HCT116 (cell line): ENCODE measurements around the gene FAM120A. TPM values are rescaled to one million over a fixed set of nuclear protein-coding genes. Genes with fewer than 3 reads are reported as not detected.

ENCODE experiments used
- ATAC-seq: fragments of 200-7000 bp; cut with Tn5 transposase; 2 replicates; pipeline ENCODE4 v1.9.1; 2020; ENCODE audit warnings: mild to moderate bottlenecking, moderate library complexity
- BruUV-seq: library from RNA; stranded (reverse); fragments of 400-500 nt; replicated peaks from 2 replicates; lab custom pipeline; 2021; lab: Mats Ljungman, UMichigan
- CTCF ChIA-PET: fragments of 300-600 bp; sonication (Branson Sonifier 250); formaldehyde crosslinking; loops from one replicate; lab custom pipeline; 2021; ENCODE audit warnings: antibody characterized with exemption; lab: Charles Lee
- POLR2A ChIA-PET: fragments of 300-600, 350-600 bp; sonication (Branson Sonifier 250); formaldehyde crosslinking; loops from one replicate; lab custom pipeline; 2021; ENCODE audit warnings: antibody characterized with exemption; lab: Charles Lee
- RAD21 ChIA-PET, 2 experiments: fragments of 300-600 bp; sonication (Branson Sonifier 250); formaldehyde crosslinking; loops; one replicate each; lab custom pipeline; 2023; ENCODE audit warnings: low total read pairs in 2 of 2; ENCODE audit not compliant: uncharacterized antibody in 2 of 2, unreplicated experiment in 2 of 2, low non-redundant PET in 1 of 2; lab: Charles Lee
- DNase-seq: peaks from one replicate; pipeline ENCODE4 v3.0.0-alpha.2; 2010; ENCODE audit warnings: low read depth, low spot score
- H2AFZ ChIP-seq: fragments of 200-600 bp; shearing (Covaris generic), sonication (generic); 2 replicates; pipeline ENCODE4 v1.6.1; 2017; ENCODE audit warnings: low read depth, mixed run types, mixed read lengths, antibody characterized with exemption, low read length; ENCODE audit not compliant: poor library complexity, severe bottlenecking
- H3K27ac ChIP-seq: 2 replicates; pipeline ENCODE4 v1.5.1; 2012; ENCODE audit warnings: low read depth, low read length
- H3K27me3 ChIP-seq: fragments of 200-600 bp; sonication (generic); 2 replicates; pipeline ENCODE4 v1.6.1; 2016; ENCODE audit warnings: mixed run types, low read length, mixed read lengths; ENCODE audit not compliant: insufficient read depth
- H3K36me3 ChIP-seq, 2 experiments: fragments of 200-500 bp in 1 of 2; fragments of 200-600 bp in 1 of 2; sonication (Bioruptor generic) in 1 of 2; sonication (generic) in 1 of 2; 2 replicates each; pipeline versions ENCODE4 v1.5.1 to v1.6.1; 2014 to 2016; ENCODE audit warnings: low read length in 2 of 2, inconsistent platforms in 1 of 2, mixed read lengths in 1 of 2, mixed run types in 1 of 2; ENCODE audit not compliant: insufficient read depth in 2 of 2, control insufficient read depth in 1 of 2
- H3K4me1 ChIP-seq, 2 experiments: fragments of 200-600 bp in 1 of 2; sonication (generic) in 1 of 2; 2 replicates each; pipeline versions ENCODE4 v1.5.1 to v1.6.1; 2012 to 2017; ENCODE audit warnings: low read length in 2 of 2, inconsistent platforms in 1 of 2, mild to moderate bottlenecking in 1 of 2, mixed read lengths in 1 of 2, mixed run types in 1 of 2, moderate library complexity in 1 of 2; ENCODE audit not compliant: insufficient read depth in 2 of 2, control insufficient read depth in 1 of 2
- H3K4me2 ChIP-seq: fragments of 200-600 bp; sonication (generic); 2 replicates; pipeline ENCODE4 v1.6.1; 2017; ENCODE audit warnings: mixed run types, low read length, mixed read lengths
- H3K4me3 ChIP-seq, 2 experiments: fragments of 200-600 bp in 1 of 2; sonication (generic) in 1 of 2; replicated peaks in 1 of 2; 2 replicates each; pipeline ENCODE4 v1.5.1; 2011 to 2016; ENCODE audit warnings: low read length in 2 of 2, control low read depth in 1 of 2, low read depth in 1 of 2, mild to moderate bottlenecking in 1 of 2, mixed read lengths in 1 of 2, mixed run types in 1 of 2
- H3K79me2 ChIP-seq: fragments of 200-600 bp; sonication (generic); 2 replicates; pipeline ENCODE4 v1.6.1; 2017; ENCODE audit warnings: mild to moderate bottlenecking, mixed run types, low read length, moderate library complexity, mixed read lengths; ENCODE audit not compliant: insufficient read depth
- H3K9ac ChIP-seq: fragments of 200-600 bp; sonication (generic); 2 replicates; pipeline ENCODE4 v1.6.1; 2016; ENCODE audit warnings: low read length, mixed read lengths
- H3K9me2 ChIP-seq: fragments of 200-600 bp; sonication (generic), shearing (Covaris generic); 2 replicates; pipeline ENCODE4 v1.6.1; 2017; ENCODE audit warnings: mixed run types, mild to moderate bottlenecking, moderate library complexity; ENCODE audit not compliant: insufficient read depth
- H3K9me3 ChIP-seq, 2 experiments: fragments of 200-500 bp in 1 of 2; fragments of 200-600 bp in 1 of 2; sonication (Bioruptor generic) in 1 of 2; sonication (generic) in 1 of 2; 2 replicates each; pipeline ENCODE4 v1.6.1; 2014 to 2017; ENCODE audit warnings: low read length in 2 of 2, mixed read lengths in 2 of 2, inconsistent platforms in 1 of 2, low read depth in 1 of 2, mild to moderate bottlenecking in 1 of 2, mixed run types in 1 of 2, moderate library complexity in 1 of 2; ENCODE audit not compliant: control insufficient read depth in 1 of 2, insufficient read depth in 1 of 2
- H4K20me1 ChIP-seq: fragments of 200-600 bp; sonication (generic), shearing (Covaris generic); 2 replicates; pipeline ENCODE4 v1.6.1; 2017; ENCODE audit warnings: mixed run types, mild to moderate bottlenecking, moderate library complexity; ENCODE audit not compliant: insufficient read depth
- FOSL1 ChIP-seq: IDR thresholded peaks from 2 replicates; pipeline ENCODE4 v1.6.1; 2012; ENCODE audit warnings: low read depth
- ZNF274 ChIP-seq: fragments of 200-500 bp; sonication (Bioruptor generic); IDR thresholded peaks from 2 replicates; pipeline ENCODE4 v1.6.1; 2014; ENCODE audit warnings: mild to moderate bottlenecking, low read depth, low read length, inconsistent platforms
- intact Hi-C: fragments of 100-400 bp; cut with micrococcal nuclease; formaldehyde crosslinking; loops from 2 replicates; pipeline ENCODE4 v1.10.0; 2022
- total RNA-seq: library from RNA; stranded (reverse); gene quantifications from one replicate; pipeline ENCODE4 v1.2.1, GENCODE V29; 2021; ENCODE audit not compliant: unreplicated experiment
- TF ChIP-seq, protein P1 (sequence below), 3 experiments: fragments of 200-600 bp in 1 of 3; sonication (generic) in 1 of 3; IDR thresholded peaks in 2 of 3; conservative IDR thresholded peaks in 1 of 3; 2 replicates each; pipeline ENCODE4 v1.5.1; 2012 to 2017; ENCODE audit warnings: low read depth in 2 of 3, low read length in 2 of 3, antibody characterized with exemption in 1 of 3, borderline replicate concordance in 1 of 3, control low read depth in 1 of 3, mild to moderate bottlenecking in 1 of 3, mixed read lengths in 1 of 3, mixed run types in 1 of 3, moderate library complexity in 1 of 3; ENCODE audit not compliant: insufficient read depth in 1 of 3
- TF ChIP-seq, protein P2 (sequence below): IDR thresholded peaks from 2 replicates; pipeline ENCODE4 v1.6.1; 2012

The FAM120A gene
- total RNA-seq, 1 experiment from 2014 or later, result 122 TPM

DNA sequence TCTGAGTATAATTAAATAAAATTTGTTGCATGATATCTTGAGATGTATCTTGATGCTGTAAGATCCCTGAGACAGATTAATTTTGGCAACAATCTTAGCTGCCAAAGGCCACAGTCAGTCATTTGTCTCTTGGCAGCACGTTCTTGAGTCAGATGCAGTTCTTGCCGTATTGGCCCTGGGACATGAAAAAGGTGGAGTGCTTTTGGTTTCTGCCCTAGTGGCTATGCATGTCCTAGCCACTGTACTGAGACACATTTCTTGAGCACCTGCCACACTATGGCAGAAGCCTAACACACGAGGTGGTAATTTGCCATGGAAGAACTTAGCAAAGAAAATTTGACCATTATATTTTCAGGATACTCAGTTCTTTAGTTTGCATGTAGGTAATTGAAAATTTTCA lies 79.9 kb downstream of the FAM120A start:
- BruUV-seq, result no TSS peak
- Histone ChIP-seq H3K36me3 (peaks cover 30 to 48% of the 10 kb centered on the region in 2 experiments; a peak in 2 of 4 replicates), H2AFZ (no peak overlapping the region), H3K9me3 (no peaks in the 10 kb centered on the region), H3K27me3 (no peaks in the 10 kb centered on the region), H3K4me3 (no peak overlapping the region), H3K9me2 (no peaks in the 10 kb centered on the region), H3K4me2 (no peak overlapping the region), H3K4me1 (no peaks in the 10 kb centered on the region), H3K9ac (no peak overlapping the region), H3K27ac (no peak overlapping the region), H4K20me1 (no peaks in the 10 kb centered on the region), H3K79me2 (peaks cover 20% of the 10 kb centered on the region; the same call in 1 of the 2 replicates)
- ATAC-seq (peak; percentile 63; the same call in 1 of the 2 replicates), DNase-seq (no peak)
- ChIA-PET CTCF (no interaction called here), RAD21 (no interaction called here), POLR2A (no interaction called here)
- intact Hi-C loops, result no loop called here
- TF ChIP-seq, protein P1, sequence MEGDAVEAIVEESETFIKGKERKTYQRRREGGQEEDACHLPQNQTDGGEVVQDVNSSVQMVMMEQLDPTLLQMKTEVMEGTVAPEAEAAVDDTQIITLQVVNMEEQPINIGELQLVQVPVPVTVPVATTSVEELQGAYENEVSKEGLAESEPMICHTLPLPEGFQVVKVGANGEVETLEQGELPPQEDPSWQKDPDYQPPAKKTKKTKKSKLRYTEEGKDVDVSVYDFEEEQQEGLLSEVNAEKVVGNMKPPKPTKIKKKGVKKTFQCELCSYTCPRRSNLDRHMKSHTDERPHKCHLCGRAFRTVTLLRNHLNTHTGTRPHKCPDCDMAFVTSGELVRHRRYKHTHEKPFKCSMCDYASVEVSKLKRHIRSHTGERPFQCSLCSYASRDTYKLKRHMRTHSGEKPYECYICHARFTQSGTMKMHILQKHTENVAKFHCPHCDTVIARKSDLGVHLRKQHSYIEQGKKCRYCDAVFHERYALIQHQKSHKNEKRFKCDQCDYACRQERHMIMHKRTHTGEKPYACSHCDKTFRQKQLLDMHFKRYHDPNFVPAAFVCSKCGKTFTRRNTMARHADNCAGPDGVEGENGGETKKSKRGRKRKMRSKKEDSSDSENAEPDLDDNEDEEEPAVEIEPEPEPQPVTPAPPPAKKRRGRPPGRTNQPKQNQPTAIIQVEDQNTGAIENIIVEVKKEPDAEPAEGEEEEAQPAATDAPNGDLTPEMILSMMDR (IDR thresholded peaks at IDR 0.05 in 2 of 3, conservative IDR thresholded peaks at IDR 0.05 in 1 of 3; ENCODE audit: borderline replicate concordance in 1 of 3, insufficient read depth in 1 of 3, low read depth in 2 of 3, low read length in 2 of 3), result peak in 2 of 3 experiments; percentile 15 to 30; a peak in 2 of 6 replicates
- TF ChIP-seq, protein P2, sequence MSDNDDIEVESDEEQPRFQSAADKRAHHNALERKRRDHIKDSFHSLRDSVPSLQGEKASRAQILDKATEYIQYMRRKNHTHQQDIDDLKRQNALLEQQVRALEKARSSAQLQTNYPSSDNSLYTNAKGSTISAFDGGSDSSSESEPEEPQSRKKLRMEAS, result no peak

DNA sequence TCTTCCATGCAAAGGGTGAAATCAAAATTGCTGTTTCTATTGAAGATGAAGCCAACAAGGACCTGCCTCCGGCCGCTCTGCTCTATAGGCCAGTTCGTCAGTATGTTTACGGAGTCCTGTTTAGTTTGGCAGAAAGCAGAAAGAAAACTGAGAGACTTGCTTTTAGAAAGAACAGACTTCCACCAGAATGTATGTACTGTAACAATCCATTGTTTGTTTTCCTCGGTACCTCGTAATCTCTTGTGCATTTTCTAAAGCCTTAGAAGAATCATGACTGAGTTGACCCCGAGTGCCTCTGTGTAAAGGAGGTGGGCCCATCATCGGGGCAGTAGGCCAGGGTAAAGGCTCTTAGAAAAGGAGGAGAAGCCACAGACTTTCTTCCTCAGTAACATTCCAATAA lies 80.7 kb downstream of the FAM120A start:
- no peak for ATAC-seq
- Histone ChIP-seq H3K4me1 (no peaks in the 10 kb centered on the region), H4K20me1 (no peaks in the 10 kb centered on the region), H3K27ac (no peak overlapping the region), H3K4me2 (no peak overlapping the region), H3K9me3 (no peaks in the 10 kb centered on the region), H3K27me3 (no peaks in the 10 kb centered on the region), H3K9me2 (no peaks in the 10 kb centered on the region), H2AFZ (no peak overlapping the region), H3K36me3 (peaks cover 28 to 45% of the 10 kb centered on the region in 2 experiments; a peak in 2 of 4 replicates), H3K79me2 (peaks cover 24% of the 10 kb centered on the region; the same call in 1 of the 2 replicates), H3K4me3 (no peak overlapping the region), H3K9ac (no peak overlapping the region)
- ChIA-PET RAD21 (no interaction called here), CTCF (no interaction called here), POLR2A (no interaction called here)
- no peak for TF ChIP-seq ZNF274
- TF ChIP-seq FOSL1, result no peak
- no peak for DNase-seq
- no TSS peak for BruUV-seq
- intact Hi-C loops, result no loop called here
